Dedifferentiated amniotic fluid mesenchymal stem cell (primary cell): ENCODE data around the gene RPRD1B.

Experiments
- DNase-seq: peaks from one replicate; pipeline ENCODE4 v3.0.0-alpha.2; 2016; ENCODE audit errors: extremely low spot score

The RPRD1B gene

DNA sequence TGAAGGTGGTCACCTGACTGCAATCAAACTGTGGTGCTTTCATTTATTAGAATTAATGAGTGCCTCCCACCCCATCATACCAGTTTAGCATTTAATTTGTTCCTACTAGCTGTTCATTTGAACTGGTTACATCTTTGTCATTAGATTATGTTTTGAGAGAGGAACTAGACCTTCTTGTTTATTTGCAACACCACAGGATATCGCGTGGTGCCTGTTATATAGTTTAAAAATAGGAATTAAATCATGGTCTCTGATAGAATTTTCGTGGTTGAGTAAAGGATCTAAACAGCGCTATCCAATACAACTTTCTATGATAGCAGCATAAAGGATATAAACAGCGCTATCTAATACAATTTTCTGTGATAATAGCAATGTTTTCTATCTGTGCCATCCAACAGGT, 2.8 kb downstream of the RPRD1B start:
- no peak for DNase-seq

- DNase-seq, result no peak
Measured at GRCh38 chr20:38040276-38040675, 6.7 kb downstream of the RPRD1B start.

GRCh38 chr20:38043512-38044300, 10.2 kb downstream of the RPRD1B start:
- DNase-seq, result peak; percentile 87

DNA sequence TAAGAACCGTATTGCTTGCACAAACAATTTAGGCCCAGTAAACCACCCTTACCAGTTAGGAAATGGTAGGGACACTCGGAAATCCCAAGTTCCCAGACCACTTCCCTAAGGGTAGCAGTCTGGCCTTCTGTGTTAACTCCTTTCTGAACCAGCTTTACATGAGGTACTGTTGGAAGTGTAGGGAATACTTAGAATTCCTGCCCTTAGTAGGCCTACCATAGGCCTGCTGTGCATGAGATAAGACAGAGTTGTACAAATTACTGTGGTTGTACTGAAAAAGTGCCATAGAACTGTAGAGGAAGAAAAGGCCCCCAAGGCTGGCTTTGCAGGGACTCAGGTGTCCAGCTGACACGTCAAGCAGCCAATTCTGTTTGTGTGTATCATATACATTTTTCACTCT, 11.1 kb downstream of the RPRD1B start:
- DNase-seq, result no peak

DNA sequence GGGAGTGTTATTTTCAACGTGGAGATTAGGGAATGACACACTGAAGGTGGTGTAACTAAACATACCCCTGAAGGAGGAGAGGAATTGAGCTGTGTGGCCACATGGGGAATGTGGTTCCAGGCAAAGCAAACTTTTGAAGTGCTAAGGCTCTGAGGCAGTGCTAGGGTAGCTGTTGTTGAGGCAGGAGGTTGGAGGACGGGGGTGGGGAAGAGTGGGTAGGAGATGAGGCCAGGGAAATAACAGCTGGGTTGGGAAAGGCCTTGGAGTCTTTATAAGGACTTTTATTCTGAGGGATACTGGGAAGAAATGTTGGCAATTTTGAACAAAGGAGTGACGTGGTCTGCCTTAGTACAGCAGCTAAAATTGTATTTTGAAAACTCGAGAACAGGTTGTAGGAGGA, 13.0 kb downstream of the RPRD1B start:
- DNase-seq, result no peak

GRCh38 chr20:38049800-38050199, 16.3 kb downstream of the RPRD1B start:
- no peak for DNase-seq

DNA sequence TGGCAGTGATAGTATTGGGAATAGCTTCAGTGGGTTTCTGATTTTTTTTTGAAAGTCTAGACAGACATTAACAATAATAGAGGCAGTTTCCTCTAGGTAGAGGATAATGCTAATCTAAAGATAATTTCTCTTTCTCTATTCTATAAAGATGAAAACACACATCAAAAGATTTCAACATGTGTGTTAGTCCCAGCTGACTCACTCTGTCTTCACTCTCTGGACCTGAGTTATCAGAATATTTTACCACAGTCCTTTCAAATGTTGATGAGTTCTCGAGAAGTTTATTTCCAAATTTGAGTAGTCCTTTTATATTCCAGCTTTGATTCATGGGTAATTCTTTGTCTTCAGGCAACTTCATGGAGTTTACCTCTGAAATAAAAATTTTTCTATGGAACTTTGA, 17.1 kb downstream of the RPRD1B start:
- DNase-seq, result no peak

DNA sequence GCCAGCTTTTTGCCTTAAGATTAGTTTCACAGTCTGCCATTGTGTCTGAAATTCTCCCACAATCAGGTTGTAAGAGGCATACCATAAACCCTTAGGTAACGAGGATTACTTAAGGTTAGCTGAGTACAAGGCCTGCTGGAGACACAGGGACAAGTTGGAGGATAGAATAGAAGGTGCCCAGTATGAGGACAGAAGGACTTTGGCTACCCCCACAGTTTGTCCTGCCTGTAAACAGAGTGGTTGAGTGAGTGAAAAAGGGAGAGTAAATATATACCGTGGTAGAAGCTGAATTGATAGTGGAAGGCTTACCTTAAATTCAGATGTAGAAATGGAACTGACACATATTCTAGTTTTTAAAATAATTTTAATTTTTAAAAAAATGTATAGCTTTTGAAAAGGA, 19.3 kb downstream of the RPRD1B start:
- no peak for DNase-seq

GRCh38 chr20:38054647-38055046, 21.1 kb downstream of the RPRD1B start:
- no peak for DNase-seq

DNA sequence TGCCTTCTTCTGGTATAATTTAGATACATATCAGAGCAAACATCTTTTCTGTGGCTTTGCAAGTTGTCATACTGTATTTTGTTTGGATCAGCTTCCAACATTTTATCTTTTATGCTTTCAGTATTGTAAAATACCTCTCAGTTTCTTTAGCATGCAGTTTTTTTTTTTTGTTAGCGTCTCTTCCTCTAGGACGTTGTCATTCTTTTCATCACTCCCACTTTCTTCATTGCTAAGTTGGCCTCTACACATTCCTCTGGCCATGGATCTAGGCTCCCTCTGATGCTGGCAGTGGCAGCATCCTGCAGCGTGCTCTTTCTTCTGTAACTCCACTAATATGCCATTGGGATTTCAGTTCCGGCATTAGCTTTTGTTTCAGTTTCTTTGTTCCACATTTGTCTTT, 21.7 kb downstream of the RPRD1B start:
- DNase-seq, result no peak

GRCh38 chr20:38055848-38056247, 22.3 kb downstream of the RPRD1B start:
- no peak for DNase-seq

DNA sequence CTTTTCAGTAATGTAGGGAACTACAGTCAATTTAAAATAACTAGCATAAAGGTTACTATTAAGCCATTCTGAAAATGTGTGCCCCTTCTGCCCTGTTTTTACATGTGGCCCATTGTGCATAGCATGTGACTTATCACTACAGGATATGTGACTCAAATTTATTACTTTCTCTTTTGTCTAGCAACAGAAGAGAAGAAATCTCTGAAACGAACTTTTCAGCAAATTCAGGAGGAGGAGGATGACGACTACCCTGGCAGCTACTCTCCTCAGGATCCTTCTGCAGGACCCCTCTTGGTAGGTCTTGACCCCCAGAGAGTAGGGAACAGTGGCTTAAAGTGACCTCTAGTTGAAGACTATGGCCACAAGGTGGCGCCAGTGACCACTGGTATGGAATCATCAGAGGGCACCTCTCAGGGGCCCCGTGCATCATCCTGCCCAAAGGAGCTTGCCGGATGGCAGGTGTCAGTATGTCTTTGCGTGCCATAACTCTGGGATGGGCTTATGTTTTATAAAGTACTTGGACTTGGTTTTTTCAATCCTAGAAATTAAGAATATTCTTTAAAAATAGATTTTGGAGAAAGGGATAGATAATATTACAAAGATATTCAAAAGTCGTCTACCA, 23.9 kb downstream of the RPRD1B start:
- peak; percentile 40 for DNase-seq

DNA sequence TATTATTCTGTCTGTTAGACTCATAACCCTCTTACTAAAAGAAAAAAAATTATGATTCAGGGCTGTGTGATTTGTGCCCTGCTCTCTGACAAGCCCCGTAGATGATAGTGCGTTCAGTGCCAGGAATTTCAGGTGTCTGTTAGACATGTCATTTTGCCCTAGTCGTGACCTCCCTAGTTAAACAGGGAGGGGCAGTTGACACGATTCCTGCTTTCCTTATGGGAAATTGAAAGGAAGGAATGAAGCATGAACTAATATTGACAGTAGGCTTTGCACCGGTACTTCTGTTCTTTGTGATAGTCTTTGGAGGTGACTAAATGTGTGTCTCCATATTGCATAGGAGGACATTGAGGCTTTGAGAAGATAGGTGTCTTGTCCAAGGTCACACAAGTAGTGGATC, 26.3 kb downstream of the RPRD1B start:
- no peak for DNase-seq

- no peak for DNase-seq
Measured at GRCh38 chr20:38060536-38060935, 27.0 kb downstream of the RPRD1B start.

DNA sequence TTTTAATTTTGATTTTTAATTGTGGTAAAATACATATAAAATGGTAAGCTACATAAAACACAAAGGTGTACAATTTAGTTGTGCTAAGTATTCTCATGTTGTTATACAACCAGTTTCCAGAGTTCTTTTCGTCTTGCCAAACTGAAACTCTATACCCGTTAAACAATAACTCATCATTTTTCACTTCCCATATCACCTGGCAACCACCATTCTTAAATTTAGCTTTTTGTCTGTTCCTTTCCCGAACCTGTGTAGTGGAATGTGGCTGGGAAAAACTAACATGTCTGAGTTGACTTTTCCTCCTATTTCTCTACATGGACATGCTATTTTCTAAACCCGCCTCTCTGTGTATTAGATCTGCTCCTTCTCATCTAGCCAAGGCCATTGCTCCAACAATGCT, 27.6 kb downstream of the RPRD1B start:
- DNase-seq, result no peak

DNA sequence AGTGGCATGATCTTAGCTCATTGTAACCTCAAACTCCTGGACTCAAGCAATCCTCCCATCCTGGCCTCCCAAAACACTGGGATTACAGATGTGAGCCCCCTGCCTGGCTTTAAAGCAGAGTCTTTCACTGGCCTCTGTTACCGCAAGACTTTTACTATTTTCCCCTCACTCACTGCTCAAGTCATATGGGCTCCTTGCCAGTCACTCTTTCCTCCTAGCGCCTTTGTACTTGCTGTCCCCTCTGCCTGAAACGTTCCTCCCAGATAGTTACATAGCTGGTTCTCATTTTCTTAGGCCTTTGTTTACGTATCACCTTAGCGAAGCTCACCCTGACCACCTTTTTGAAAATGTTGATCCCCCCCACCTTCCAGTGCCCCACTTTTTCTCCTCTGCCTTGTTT, 29.3 kb downstream of the RPRD1B start:
- DNase-seq, result no peak

DNA sequence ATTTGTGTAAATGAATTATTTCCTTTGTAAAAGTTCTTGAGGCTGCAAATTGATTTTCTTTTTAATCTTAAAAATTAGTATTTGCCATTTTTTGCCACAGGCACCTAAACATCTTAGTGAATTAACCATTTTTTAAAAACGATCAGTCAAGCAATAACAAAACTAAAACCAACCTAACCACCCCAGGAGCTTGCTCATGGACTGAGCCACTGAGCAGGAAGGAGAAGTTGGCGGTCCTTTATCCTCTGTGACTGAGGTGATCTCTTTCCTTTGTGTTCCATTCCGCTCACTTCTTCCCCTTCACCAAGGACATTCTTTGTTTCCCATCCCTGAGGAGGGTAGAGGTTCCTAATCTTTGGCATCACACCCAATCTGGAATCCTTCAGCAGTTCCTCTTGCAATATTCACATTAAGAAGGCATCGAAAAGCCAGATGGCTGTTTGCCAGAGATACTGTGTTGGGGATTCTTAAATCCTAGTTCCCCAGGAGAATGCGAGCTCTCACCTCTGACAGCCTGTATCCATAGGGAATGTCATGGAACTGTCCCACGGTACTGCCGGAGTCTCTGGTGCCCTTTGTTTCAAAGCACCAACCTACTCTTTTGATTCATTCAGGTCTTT, 30.5 kb downstream of the RPRD1B start:
- no peak for DNase-seq

GRCh38 chr20:38065764-38066375, 32.3 kb downstream of the RPRD1B start:
- no peak for DNase-seq

DNA sequence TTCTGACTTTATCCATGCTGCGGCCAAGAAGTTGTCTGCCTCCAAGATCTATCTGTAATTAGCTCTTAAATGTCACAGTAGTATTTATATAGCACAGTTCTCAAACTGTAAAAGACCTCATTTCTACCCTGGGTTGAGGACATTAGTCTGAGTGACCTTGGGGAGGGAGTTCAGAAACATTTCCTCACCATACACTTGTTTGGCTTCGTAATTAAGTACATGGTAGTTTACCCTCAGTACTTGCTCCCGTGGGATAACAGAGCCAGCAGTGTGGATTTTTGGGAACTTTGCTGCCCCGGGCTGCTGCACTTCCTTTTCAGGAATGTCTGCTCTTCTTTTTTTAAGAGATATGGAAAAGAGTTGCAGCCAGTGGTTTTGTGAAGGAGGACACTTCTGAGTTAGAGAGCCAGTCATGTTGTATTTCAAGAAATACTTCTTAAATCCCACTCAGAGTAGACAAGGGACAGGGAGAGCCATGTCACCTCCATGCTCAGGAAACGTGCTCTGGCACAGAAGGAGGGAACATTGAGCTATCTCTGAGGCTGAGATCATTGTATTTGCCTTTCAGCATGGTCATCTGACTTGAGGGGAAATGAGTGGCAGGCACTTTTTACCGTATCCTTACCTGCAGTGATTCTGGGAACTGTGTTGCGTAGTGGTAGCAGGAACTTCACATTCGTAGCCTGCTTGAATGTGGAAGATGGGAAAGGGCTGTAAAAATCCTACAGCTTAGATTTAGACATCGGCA, 33.6 kb downstream of the RPRD1B start:
- no peak for DNase-seq

DNA sequence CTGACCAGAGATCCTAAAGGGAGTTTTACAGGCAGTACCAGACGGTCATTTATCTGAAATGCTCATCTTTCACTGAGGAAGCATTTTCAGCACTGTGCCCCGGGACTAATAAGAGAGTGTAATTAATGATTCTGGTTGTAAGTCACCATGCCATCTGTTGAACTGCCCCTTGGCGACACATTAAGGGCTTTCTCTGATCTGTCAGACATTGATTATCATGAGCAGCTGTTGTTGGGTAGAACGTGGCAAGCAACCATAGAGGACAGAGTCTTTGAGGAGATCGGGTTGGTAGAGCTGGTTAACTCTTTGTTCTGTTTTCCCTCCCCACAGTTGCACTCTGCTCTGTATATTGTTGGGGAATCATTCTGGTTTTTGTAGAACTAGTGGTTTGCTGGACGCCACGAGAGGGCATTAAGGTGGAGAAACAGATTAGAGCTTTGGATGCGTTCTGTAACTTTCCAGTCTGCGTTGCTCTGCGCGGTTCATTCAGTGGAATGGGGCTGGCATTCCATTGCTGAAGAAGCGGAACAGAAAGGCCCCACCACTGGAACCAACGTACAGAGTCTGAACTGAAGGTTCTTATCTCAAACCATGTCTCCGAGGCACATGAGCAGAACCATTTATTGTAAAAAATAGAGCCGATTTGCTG, 34.3 kb downstream of the RPRD1B start:
- DNase-seq, result no peak

DNA sequence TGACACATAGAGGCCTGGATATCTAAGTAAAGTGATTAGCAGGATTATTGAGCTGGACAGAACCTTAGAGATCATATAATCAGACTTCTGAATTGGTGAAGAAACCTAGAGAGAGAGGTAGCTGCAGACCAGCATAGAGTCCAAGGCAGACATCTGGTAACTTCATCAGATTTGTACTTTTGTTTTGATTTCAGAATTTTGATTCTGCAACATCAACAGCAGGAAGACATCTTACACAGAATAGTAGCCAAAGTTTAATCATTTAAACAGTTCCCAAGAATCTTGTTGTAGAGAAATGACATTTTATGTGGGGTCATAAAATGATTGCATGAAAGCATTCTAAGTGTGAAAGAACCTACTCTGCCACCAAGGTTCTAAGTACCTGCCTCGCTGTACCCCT, 39.4 kb downstream of the RPRD1B start:
- no peak for DNase-seq
